BJ (cell line): Measurements from ENCODE around the gene CFAP65. TPM values are rescaled to one million over a fixed set of nuclear protein-coding genes. Genes with fewer than 3 reads are reported as not detected.

Experiments used
- CTCF ChIA-PET: fragments of 350-600 bp; formaldehyde crosslinking; extraction: SDS; loops from one replicate; lab custom pipeline; 2021; ENCODE audit warnings: antibody characterized with exemption, inconsistent platforms; lab: Yijun Ruan, JAX
- POLR2A ChIA-PET: fragments of 300-600 bp; sonication (Branson Sonifier 250); formaldehyde crosslinking; extraction: SDS; loops from one replicate; lab custom pipeline; 2021; ENCODE audit warnings: antibody characterized with exemption; lab: Charles Lee
- DNase-seq: peaks from one replicate; pipeline ENCODE4 v3.0.0-alpha.2; 2011; ENCODE audit warnings: low read depth
- H3K27me3 ChIP-seq: 2 replicates; pipeline ENCODE4 v1.6.0; 2011; ENCODE audit warnings: low read length; ENCODE audit not compliant: control insufficient read depth, insufficient read depth
- H3K36me3 ChIP-seq: 2 replicates; pipeline ENCODE4 v1.5.1; 2011; ENCODE audit warnings: low read length; ENCODE audit not compliant: control insufficient read depth, insufficient read depth
- H3K4me3 ChIP-seq: 2 replicates; pipeline ENCODE4 v1.5.1; 2011; ENCODE audit warnings: low read depth, mild to moderate bottlenecking, control low read depth, low read length
- polyA plus RNA-seq: library from polyadenylated mRNA; depleted of rRNA; stranded (reverse); fragments of >200 nt; gene quantifications from 2 replicates; pipeline ENCODE4 v1.2.3, GENCODE V29; 2011
- TF ChIP-seq, protein P1 (sequence below): IDR thresholded peaks from 2 replicates; pipeline ENCODE4 v1.5.1; 2011; ENCODE audit warnings: low read depth, mild to moderate bottlenecking, control low read depth, inconsistent platforms, low read length, moderate library complexity; ENCODE audit not compliant: insufficient read depth

CFAP65 gene
- polyA plus RNA-seq, 1 experiment = not detected

DNA sequence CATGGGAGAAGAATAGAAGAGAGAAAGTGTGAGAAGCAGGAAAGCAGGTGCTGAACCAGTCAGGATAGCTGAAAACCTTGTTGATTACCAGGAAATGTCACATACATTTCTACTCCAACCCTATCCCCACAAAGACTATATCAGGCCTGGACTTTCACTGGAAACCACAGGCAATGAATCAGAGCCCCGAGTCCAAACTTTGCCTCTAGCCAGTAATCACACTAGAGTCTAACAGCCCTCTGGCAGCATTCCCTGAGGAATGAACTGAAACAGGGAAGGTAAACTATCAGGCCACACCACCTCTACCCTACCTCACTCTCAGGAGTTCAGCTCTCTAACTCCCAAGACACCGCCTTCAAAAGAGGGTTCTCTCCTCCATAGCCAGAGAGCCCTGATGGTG is 38.1 kb upstream of the CFAP65 start:
- TF ChIP-seq, protein P1, sequence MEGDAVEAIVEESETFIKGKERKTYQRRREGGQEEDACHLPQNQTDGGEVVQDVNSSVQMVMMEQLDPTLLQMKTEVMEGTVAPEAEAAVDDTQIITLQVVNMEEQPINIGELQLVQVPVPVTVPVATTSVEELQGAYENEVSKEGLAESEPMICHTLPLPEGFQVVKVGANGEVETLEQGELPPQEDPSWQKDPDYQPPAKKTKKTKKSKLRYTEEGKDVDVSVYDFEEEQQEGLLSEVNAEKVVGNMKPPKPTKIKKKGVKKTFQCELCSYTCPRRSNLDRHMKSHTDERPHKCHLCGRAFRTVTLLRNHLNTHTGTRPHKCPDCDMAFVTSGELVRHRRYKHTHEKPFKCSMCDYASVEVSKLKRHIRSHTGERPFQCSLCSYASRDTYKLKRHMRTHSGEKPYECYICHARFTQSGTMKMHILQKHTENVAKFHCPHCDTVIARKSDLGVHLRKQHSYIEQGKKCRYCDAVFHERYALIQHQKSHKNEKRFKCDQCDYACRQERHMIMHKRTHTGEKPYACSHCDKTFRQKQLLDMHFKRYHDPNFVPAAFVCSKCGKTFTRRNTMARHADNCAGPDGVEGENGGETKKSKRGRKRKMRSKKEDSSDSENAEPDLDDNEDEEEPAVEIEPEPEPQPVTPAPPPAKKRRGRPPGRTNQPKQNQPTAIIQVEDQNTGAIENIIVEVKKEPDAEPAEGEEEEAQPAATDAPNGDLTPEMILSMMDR = no peak
- ChIA-PET CTCF (interaction anchor here (0.7 to 3.1 kb wide), 5 partner anchors 15 to 75 kb away, joined by 3 to 20 read pairs (median 6); no protein-coding TSS in a partner anchor), POLR2A (no interaction called here)
- peaks cover 4% of the 10 kb centered on the region; the same call in 1 of the 2 replicates for H3K36me3 ChIP-seq
- H3K27me3 ChIP-seq = no peaks in the 10 kb centered on the region
- DNase-seq = no peak
- no peak overlapping the region for H3K4me3 ChIP-seq

- ChIA-PET POLR2A (no interaction called here), CTCF (interaction anchor here (0.6 to 3.1 kb wide), 5 partner anchors 15 to 54 kb away, joined by 3 to 20 read pairs (median 6); no protein-coding TSS in a partner anchor)
- peaks cover 4% of the 10 kb centered on the region; the same call in 1 of the 2 replicates for H3K36me3 ChIP-seq
- TF ChIP-seq, protein P1 = no peak
- no peak overlapping the region for H3K4me3 ChIP-seq
- H3K27me3 ChIP-seq = no peaks in the 10 kb centered on the region
- no peak for DNase-seq
These were observed 37.6 kb upstream of the CFAP65 start for GRCh38 chr2:219078951-219079350.

DNA sequence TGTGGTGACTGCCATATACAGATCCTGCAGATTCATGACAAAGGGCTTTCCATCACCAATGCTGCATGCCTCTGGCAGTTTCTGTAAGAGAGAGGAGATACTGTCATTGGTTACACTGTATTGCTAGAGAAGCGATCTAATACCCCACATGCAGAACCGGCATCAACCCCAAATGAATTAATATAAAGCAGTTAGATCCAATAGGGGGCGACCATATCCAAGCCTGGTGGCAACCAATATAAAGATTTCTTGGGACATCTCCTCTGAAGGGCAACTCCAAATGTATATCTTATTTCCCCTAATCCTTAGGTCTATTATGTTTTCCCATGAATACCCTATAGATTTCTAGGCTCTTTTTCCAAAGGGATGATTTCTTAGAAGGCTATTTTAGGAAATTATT is 36.8 kb upstream of the CFAP65 start:
- ChIA-PET POLR2A (no interaction called here), CTCF (interaction anchor here (0.6 to 1.2 kb wide), 2 partner anchors 48 to 54 kb away, joined by 3 read pairs; no protein-coding TSS in a partner anchor)
- no peak for DNase-seq
- TF ChIP-seq, protein P1 = 0 out of 2 replicates have a peak, but pooled peaks have one; percentile 4
- no peak overlapping the region for H3K4me3 ChIP-seq
- peaks cover 4% of the 10 kb centered on the region; the same call in 1 of the 2 replicates for H3K36me3 ChIP-seq
- no peaks in the 10 kb centered on the region for H3K27me3 ChIP-seq

GRCh38 chr2:219076253-219076652 is 34.9 kb upstream of the CFAP65 start:
- no peak for DNase-seq
- H3K4me3 ChIP-seq = no peak overlapping the region
- POLR2A ChIA-PET = no interaction called here
- TF ChIP-seq, protein P1 = no peak
- no peaks in the 10 kb centered on the region for H3K27me3 ChIP-seq
- CTCF ChIA-PET = interaction anchor here (0.6 to 11.1 kb wide), 9 partner anchors 8 to 434 kb away, joined by 3 to 156 read pairs (median 42); partner anchors contain the start of genes IHH and NHEJ1
- H3K36me3 ChIP-seq = peaks cover 5% of the 10 kb centered on the region

GRCh38 chr2:219073413-219074129 is 32.3 kb upstream of the CFAP65 start:
- peaks cover 5% of the 10 kb centered on the region for H3K36me3 ChIP-seq
- no peak for DNase-seq
- no peaks in the 10 kb centered on the region for H3K27me3 ChIP-seq
- TF ChIP-seq, protein P1 = peak; percentile 65
- H3K4me3 ChIP-seq = no peak overlapping the region
- CTCF ChIA-PET = interaction anchor here (0.7 to 11.1 kb wide), 25 partner anchors 11 to 291 kb away, joined by 3 to 156 read pairs (median 5); partner anchors contain the start of gene IHH
- POLR2A ChIA-PET = no interaction called here
